Measurements from ENCODE around the gene CBX5. TPM values are rescaled to one million over a fixed set of nuclear protein-coding genes. Genes with fewer than 3 reads are reported as not detected.

CBX5 gene
- polyA plus RNA-seq, 1 of the 3 experiments (the other 2 are of a cell fraction) = 11.6 TPM

GRCh38 chr12:54301428-54302048, 21.6 kb upstream of the CBX5 start:
- TF ChIP-seq CTCF (IDR thresholded peaks at IDR 0.05) (no peak), TAF1 (IDR thresholded peaks at IDR 0.05; ENCODE audit: borderline replicate concordance, low read depth, low read length) (no peak), POLR2AphosphoS5 (IDR thresholded peaks at IDR 0.05; ENCODE audit: low read depth, low read length) (no peak), MAX (IDR thresholded peaks at IDR 0.05; ENCODE audit: low read depth) (no peak), TCF12 (IDR thresholded peaks at IDR 0.05) (no peak), ELF1 (IDR thresholded peaks at IDR 0.05) (no peak), SIN3A (IDR thresholded peaks at IDR 0.05; ENCODE audit: borderline replicate concordance, low read depth, low read length) (no peak), EZH2phosphoT487 (IDR thresholded peaks at IDR 0.05; ENCODE audit: borderline replicate concordance, low read depth) (no peak), RXRA (IDR thresholded peaks at IDR 0.05; ENCODE audit: borderline replicate concordance, low read depth) (no peak), CHD2 (IDR thresholded peaks at IDR 0.05; ENCODE audit: low read length, partially characterized antibody) (no peak), GABPA (IDR thresholded peaks at IDR 0.05; ENCODE audit: low read depth) (no peak), TEAD4 (IDR thresholded peaks at IDR 0.05; ENCODE audit: borderline replicate concordance, insufficient read depth) (no peak), FOSL2 (IDR thresholded peaks at IDR 0.05; ENCODE audit: borderline replicate concordance, low read depth) (no peak), USF1 (IDR thresholded peaks at IDR 0.05; ENCODE audit: borderline replicate concordance, low read depth) (no peak), MXI1 (IDR thresholded peaks at IDR 0.05; ENCODE audit: low read depth, low read length) (no peak)
- POLR2A ChIA-PET = interaction anchor here (0.6 to 1.2 kb wide), 3 partner anchors 10 to 53 kb away, joined by 3 read pairs; no protein-coding TSS in a partner anchor

More at GRCh38 chr12:54301428-54302048, 21.6 kb upstream of the CBX5 start:
- CTCF ChIA-PET = interaction anchor here (0.6 to 4.5 kb wide), 7 partner anchors 8 to 106 kb away, joined by 3 to 18 read pairs (median 5); partner anchors contain the start of gene COPZ1
- H2AFZ ChIP-seq (ENCODE audit: low read depth) = no peak overlapping the region
- no peak overlapping the region for H3K9ac ChIP-seq
- H3K4me2 ChIP-seq = no peak overlapping the region; the same call in 1 of the 2 replicates
- H3K4me3 ChIP-seq (ENCODE audit: low read depth in 2 of 2, low read length in 1 of 2) = no peak overlapping the region
- H3K36me3 ChIP-seq (replicated peaks in 1 of 2; ENCODE audit: control insufficient read depth in 1 of 2, insufficient read depth in 2 of 2, low read length in 1 of 2) = no peaks in the 10 kb centered on the region
- H3K27me3 ChIP-seq (ENCODE audit: insufficient read depth) = no peaks in the 10 kb centered on the region; the same call in 1 of the 2 replicates
- no peak for DNase-seq
- H3F3A ChIP-seq (replicated peaks; ENCODE audit: insufficient read depth) = peaks cover 3% of the 10 kb centered on the region
- H3K9me3 ChIP-seq = no peaks in the 10 kb centered on the region
- no peaks in the 10 kb centered on the region for H3K9me2 ChIP-seq
- WGBS (ENCODE audit: low lambda C conversion rate) = 77% methylated on average over 1 of the region's 1 CpG
- H4K20me1 ChIP-seq (ENCODE audit: insufficient read depth) = no peaks in the 10 kb centered on the region
- H3K27ac ChIP-seq (ENCODE audit: low read depth in 2 of 2, low read length in 1 of 2) = no peak overlapping the region
- H3K79me2 ChIP-seq (ENCODE audit: insufficient read depth) = no peaks in the 10 kb centered on the region
- peaks cover 0 to 10% of the 10 kb centered on the region in 2 experiments; a peak in 1 of 4 replicates for H3K4me1 ChIP-seq (ENCODE audit: control insufficient read depth in 1 of 2, insufficient read depth in 2 of 2, low read depth in 1 of 2, low read length in 1 of 2)

All from SK-N-SH (cell line).